Measurements from ENCODE around the gene SEMA3C.

- TF ChIP-seq CTCF (IDR thresholded peaks at IDR 0.05; ENCODE audit: borderline replicate concordance, extremely low read depth, low read length, poor library complexity, severe bottlenecking): no peak
- TF ChIP-seq EZH2 (IDR thresholded peaks at IDR 0.05; ENCODE audit: borderline replicate concordance, low read depth, low read length, severe bottlenecking): no peak
Measured at GRCh38 chr7:80918909-80919721, at the start of gene SEMA3C.
